Measurements from ENCODE around the gene GABRB3.

The GABRB3 gene

DNA sequence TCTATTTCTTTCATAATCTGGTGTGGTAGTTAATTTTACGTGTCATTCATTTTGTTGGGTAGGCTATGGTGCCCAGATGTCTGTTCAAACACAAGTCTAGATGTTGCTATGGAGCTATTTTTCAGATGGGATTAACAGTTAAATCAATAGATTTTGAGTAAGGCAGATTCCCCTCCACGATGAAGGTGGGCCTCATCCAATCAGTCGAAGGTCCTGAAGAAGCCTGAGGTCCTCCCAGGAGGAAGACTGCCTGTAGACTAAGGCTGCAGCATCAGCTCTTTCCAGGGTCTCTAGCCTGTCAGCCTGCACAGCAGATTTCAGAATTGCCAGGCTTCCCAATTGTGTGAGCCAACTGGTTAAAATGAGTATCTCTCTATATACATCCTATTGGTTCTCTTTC, 92.9 kb downstream of the GABRB3 start:
- Histone ChIP-seq H3K27me3 (ENCODE audit: control insufficient read depth, insufficient read depth, low read length) (no peaks in the 10 kb centered on the region), H3K4me1 (ENCODE audit: control insufficient read depth, insufficient read depth, low read length) (peaks cover 62% of the 10 kb centered on the region), H3K9me3 (ENCODE audit: control insufficient read depth, insufficient read depth, low read length) (no peaks in the 10 kb centered on the region), H3K36me3 (ENCODE audit: control insufficient read depth, insufficient read depth, low read length) (0 out of 2 replicates have a peak, but pooled peaks cover 4% of the 10 kb centered on the region), H3K4me3 (ENCODE audit: low read depth, low read length) (no peak overlapping the region), H3K9ac (ENCODE audit: low read depth, low read length) (no peak overlapping the region), H3K27ac (ENCODE audit: low read depth, low read length) (no peak overlapping the region)

DNA sequence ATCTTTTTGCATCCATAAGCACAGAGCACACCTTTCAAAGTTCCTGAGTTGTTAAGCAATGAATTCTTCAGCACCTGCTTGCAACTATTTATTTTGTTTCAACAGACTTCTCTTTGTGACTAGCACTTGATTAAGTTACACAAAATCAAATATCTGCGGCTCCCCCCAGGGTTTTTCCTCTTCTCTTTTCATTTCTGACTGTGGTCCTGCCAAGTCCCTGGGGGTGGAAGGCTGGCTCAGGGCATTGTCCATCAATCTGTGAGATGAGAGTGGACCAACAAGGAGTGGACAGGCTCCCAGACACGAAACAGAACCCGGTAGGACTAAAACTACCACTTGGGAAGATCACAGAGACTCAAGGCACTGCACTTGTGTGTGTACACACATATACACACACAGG, 96.8 kb downstream of the GABRB3 start:
- no peaks in the 10 kb centered on the region for H3K9me3 ChIP-seq (ENCODE audit: control insufficient read depth, insufficient read depth, low read length)
- no peak overlapping the region for H3K9ac ChIP-seq (ENCODE audit: low read depth, low read length)
- peaks cover 46% of the 10 kb centered on the region for H3K4me1 ChIP-seq (ENCODE audit: control insufficient read depth, insufficient read depth, low read length)
- H3K36me3 ChIP-seq (ENCODE audit: control insufficient read depth, insufficient read depth, low read length): 0 out of 2 replicates have a peak, but pooled peaks cover 4% of the 10 kb centered on the region
- H3K4me3 ChIP-seq (ENCODE audit: low read depth, low read length): no peak overlapping the region
- no peaks in the 10 kb centered on the region for H3K27me3 ChIP-seq (ENCODE audit: control insufficient read depth, insufficient read depth, low read length)
- H3K27ac ChIP-seq (ENCODE audit: low read depth, low read length): no peak overlapping the region

DNA sequence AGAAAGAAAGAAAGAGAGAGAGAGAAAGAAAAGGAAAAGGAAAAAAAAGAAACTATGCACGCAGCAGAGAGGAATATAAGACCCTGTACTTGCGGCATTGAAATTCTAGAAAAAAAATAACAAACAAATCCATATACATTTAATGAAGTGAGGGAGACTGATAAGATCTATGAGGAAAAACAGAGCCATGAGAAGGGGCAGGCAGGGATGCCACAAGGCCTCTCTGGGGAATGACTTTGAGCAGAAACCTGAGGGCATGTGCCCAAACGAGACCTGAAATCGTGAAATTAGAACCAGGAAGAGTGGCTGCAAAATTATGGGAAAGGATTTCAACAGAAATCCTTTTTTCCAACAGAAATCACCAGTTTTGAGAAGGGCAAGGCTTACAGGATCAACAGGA, 98.4 kb downstream of the GABRB3 start:
- no peak overlapping the region for H3K9ac ChIP-seq (ENCODE audit: low read depth, low read length)
- H3K27ac ChIP-seq (ENCODE audit: low read depth, low read length): no peak overlapping the region
- H3K4me1 ChIP-seq (ENCODE audit: control insufficient read depth, insufficient read depth, low read length): peaks cover 42% of the 10 kb centered on the region
- no peaks in the 10 kb centered on the region for H3K36me3 ChIP-seq (ENCODE audit: control insufficient read depth, insufficient read depth, low read length)
- H3K4me3 ChIP-seq (ENCODE audit: low read depth, low read length): no peak overlapping the region
- no peaks in the 10 kb centered on the region for H3K9me3 ChIP-seq (ENCODE audit: control insufficient read depth, insufficient read depth, low read length)
- no peaks in the 10 kb centered on the region for H3K27me3 ChIP-seq (ENCODE audit: control insufficient read depth, insufficient read depth, low read length)

DNA sequence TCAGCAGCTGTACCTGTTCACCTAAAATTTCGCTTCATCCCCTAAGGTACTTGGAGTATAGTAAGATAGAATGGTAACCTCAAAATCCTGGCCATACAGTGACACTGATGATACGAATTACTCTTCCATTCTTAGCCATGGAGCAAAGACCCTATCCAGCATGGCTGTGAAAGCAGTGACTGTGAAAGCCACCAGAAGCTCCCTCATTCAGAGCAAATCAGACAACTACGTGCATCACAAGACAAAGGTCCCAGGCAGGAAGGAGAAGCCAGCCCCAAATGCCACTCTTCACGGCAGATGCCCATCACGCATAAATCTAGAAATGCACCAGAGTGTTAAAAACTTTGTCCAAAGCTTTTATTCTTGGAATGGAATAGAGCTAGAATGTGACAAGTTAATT, 99.4 kb downstream of the GABRB3 start:
- H3K4me1 ChIP-seq (ENCODE audit: control insufficient read depth, insufficient read depth, low read length): peaks cover 37% of the 10 kb centered on the region
- H3K27ac ChIP-seq (ENCODE audit: low read depth, low read length): no peak overlapping the region
- no peaks in the 10 kb centered on the region for H3K9me3 ChIP-seq (ENCODE audit: control insufficient read depth, insufficient read depth, low read length)
- H3K4me3 ChIP-seq (ENCODE audit: low read depth, low read length): no peak overlapping the region
- H3K36me3 ChIP-seq (ENCODE audit: control insufficient read depth, insufficient read depth, low read length): no peaks in the 10 kb centered on the region
- no peaks in the 10 kb centered on the region for H3K27me3 ChIP-seq (ENCODE audit: control insufficient read depth, insufficient read depth, low read length)
- no peak overlapping the region for H3K9ac ChIP-seq (ENCODE audit: low read depth, low read length)

DNA sequence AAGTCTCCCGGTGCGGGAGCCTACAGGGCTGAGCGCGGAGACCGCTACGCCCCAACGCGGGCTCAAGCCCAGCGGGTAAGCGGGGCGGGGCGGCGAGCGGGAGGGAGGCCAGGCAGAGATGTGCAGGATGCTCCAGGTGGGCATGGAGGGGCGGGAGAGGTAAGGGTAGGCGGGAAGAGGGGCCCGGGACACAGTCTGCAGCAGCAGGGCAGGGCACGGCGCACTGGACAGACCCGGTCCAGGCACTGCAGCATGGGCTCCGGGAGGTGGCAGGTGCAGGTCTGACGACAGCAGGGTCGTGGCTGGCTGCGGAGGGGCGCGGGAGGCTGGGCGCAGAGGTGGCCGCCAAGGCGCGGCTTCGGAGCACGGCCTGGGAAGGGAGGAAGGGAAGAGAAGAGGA, 102.8 kb downstream of the GABRB3 start:
- Histone ChIP-seq H3K36me3 (ENCODE audit: control insufficient read depth, insufficient read depth, low read length) (no peaks in the 10 kb centered on the region), H3K27me3 (ENCODE audit: control insufficient read depth, insufficient read depth, low read length) (no peaks in the 10 kb centered on the region), H3K4me3 (ENCODE audit: low read depth, low read length) (no peak overlapping the region), H3K9me3 (ENCODE audit: control insufficient read depth, insufficient read depth, low read length) (no peaks in the 10 kb centered on the region), H3K27ac (ENCODE audit: low read depth, low read length) (no peak overlapping the region), H3K9ac (ENCODE audit: low read depth, low read length) (no peak overlapping the region), H3K4me1 (ENCODE audit: control insufficient read depth, insufficient read depth, low read length) (peaks cover 35% of the 10 kb centered on the region)

DNA sequence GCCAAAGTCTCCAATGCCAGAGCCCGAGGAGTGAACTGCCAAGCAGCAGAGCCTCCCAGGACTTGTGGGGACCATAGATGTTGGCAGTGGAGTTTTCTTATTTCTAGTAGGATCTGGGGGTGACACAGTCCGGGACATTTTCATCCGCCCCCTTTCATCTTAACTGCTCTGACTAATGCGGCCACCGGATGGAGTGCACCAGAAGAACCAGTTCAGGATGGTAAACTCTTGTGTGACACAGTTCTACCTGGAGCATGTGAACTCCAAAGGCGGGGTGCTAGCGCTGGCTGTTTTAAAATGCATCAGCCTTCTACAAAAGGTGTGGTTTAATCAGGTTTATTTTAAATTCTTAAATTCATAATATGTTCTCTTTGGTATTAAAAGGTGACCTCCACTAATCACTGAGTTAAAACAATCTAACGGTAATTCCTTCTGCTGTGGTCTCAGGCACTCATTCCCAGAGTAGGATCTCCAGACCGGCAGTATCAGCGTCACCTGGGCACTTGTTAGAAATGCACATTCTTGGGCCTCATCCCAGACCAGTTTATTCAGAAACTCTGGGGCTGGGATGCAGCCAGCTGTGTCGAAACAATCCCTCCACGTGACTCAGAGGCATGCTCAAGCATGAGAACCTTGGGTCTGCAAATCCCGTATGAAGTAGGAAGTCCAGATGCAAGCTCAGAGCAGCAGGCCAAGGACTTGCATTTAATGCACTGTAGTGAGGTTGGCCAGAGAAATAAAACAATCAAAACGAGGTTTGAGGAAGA, 105.5 kb downstream of the GABRB3 start:
- Histone ChIP-seq H3K27me3 (ENCODE audit: control insufficient read depth, insufficient read depth, low read length) (no peaks in the 10 kb centered on the region), H3K4me3 (ENCODE audit: low read depth, low read length) (no peak overlapping the region), H3K9me3 (ENCODE audit: control insufficient read depth, insufficient read depth, low read length) (no peaks in the 10 kb centered on the region), H3K27ac (ENCODE audit: low read depth, low read length) (no peak overlapping the region), H3K4me1 (ENCODE audit: control insufficient read depth, insufficient read depth, low read length) (peaks cover 41% of the 10 kb centered on the region), H3K36me3 (ENCODE audit: control insufficient read depth, insufficient read depth, low read length) (no peaks in the 10 kb centered on the region), H3K9ac (ENCODE audit: low read depth, low read length) (no peak overlapping the region)

DNA sequence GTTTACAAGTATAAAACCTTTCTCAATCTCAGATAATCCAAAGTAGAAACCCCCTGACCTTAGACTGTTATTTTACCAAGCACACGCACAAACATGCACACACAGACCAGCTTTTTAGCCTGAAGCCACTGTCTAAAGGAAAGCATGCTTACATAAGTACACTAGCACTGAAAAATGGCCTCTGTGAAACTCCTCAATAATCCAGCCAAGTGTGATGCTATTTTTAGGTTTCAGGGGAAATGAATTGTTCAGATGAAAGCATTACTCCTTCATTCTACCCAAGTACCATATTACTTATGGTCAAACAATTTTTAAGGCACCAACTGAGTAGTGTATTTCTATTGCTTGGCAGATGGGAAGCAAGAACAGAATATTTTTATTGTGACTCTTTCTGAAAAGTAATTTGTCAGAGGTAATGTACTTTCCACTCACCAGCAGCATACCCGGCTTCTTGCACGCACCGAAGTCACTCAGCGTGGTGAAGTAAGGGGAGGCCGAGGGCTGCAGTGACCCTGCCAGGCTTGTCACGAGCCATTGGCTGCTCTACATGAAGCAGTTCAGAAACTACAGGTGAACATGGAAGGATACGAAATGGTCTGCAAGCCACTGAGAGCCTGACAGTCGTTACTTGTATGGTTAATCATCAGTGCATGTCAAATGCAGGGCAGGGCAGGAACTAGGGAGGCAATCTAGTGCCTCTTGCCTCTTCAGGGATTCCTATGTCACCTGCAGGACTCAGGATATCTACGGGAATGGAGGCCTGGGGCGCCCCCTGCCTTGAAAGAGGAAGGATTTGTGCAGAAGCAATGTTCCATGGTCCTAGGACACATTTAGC, 106.7 kb downstream of the GABRB3 start:
- Histone ChIP-seq H3K9ac (ENCODE audit: low read depth, low read length) (no peak overlapping the region), H3K27ac (ENCODE audit: low read depth, low read length) (no peak overlapping the region), H3K4me3 (ENCODE audit: low read depth, low read length) (no peak overlapping the region), H3K27me3 (ENCODE audit: control insufficient read depth, insufficient read depth, low read length) (no peaks in the 10 kb centered on the region), H3K36me3 (ENCODE audit: control insufficient read depth, insufficient read depth, low read length) (no peaks in the 10 kb centered on the region), H3K4me1 (ENCODE audit: control insufficient read depth, insufficient read depth, low read length) (peaks cover 33% of the 10 kb centered on the region), H3K9me3 (ENCODE audit: control insufficient read depth, insufficient read depth, low read length) (no peaks in the 10 kb centered on the region)

DNA sequence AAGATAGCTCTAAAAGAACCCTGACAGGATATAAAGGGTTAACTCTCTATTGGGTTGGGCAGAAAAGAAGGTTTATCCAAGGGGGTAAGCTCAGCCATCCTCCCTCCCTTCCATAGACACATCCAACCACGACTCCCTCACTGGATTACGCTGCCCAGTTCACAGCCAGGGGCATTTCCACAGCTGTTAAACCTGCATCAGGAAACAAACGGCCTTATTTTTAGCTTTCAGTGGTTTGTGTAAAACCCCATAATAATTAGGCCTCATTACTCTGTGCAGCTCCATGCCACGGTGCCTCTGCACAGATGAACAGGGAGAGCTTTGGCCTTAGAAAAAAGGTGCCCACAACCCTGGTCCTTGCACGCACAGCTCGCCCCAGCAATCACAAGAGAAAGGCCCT, 110.6 kb downstream of the GABRB3 start:
- peaks cover 40% of the 10 kb centered on the region for H3K4me1 ChIP-seq (ENCODE audit: control insufficient read depth, insufficient read depth, low read length)
- H3K4me3 ChIP-seq (ENCODE audit: low read depth, low read length): no peak overlapping the region
- no peaks in the 10 kb centered on the region for H3K9me3 ChIP-seq (ENCODE audit: control insufficient read depth, insufficient read depth, low read length)
- H3K27me3 ChIP-seq (ENCODE audit: control insufficient read depth, insufficient read depth, low read length): no peaks in the 10 kb centered on the region
- H3K9ac ChIP-seq (ENCODE audit: low read depth, low read length): no peak overlapping the region
- no peak overlapping the region for H3K27ac ChIP-seq (ENCODE audit: low read depth, low read length)
- no peaks in the 10 kb centered on the region for H3K36me3 ChIP-seq (ENCODE audit: control insufficient read depth, insufficient read depth, low read length)

DNA sequence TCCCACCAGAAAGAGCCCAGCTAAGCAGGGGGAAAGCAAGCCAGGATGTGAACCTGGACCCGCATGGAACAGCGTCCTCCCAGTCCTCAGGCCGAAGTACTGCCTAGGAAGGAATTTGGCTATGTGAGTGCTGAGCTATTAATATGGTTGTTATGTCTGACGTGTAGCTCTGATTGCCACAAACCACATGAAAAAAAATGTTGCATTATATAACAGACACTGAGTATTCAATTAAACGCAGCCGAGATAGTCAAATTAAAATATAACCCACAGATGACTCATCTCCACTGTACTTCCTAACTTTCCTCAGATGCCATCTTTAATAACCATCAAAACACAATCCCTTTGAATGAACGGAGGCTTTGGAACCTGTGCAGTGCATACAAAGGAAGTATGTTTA, 111.1 kb downstream of the GABRB3 start:
- Histone ChIP-seq H3K4me1 (ENCODE audit: control insufficient read depth, insufficient read depth, low read length) (peaks cover 39% of the 10 kb centered on the region), H3K4me3 (ENCODE audit: low read depth, low read length) (no peak overlapping the region), H3K9ac (ENCODE audit: low read depth, low read length) (no peak overlapping the region), H3K27ac (ENCODE audit: low read depth, low read length) (no peak overlapping the region), H3K9me3 (ENCODE audit: control insufficient read depth, insufficient read depth, low read length) (no peaks in the 10 kb centered on the region), H3K27me3 (ENCODE audit: control insufficient read depth, insufficient read depth, low read length) (no peaks in the 10 kb centered on the region), H3K36me3 (ENCODE audit: control insufficient read depth, insufficient read depth, low read length) (0 out of 2 replicates have a peak, but pooled peaks cover 2% of the 10 kb centered on the region)

DNA sequence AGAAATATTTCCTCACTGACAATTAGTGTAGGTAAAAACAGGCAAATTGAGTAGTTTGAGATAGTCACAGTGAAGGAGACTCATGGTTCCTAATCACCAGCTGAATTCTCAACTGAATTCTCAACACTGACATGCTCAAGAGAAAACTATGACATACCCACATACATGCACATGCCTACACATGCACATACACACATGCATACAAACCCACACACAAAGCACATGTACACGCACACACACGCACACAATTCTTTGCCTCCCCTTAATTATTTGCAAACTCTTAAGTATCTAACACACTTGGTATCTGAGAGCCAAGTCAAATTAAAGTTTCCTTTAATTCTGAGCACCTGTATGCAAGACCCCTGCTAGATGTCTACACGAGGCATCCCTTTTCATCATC, 111.8 kb downstream of the GABRB3 start:
- H3K4me1 ChIP-seq (ENCODE audit: control insufficient read depth, insufficient read depth, low read length): peaks cover 37% of the 10 kb centered on the region
- no peak overlapping the region for H3K4me3 ChIP-seq (ENCODE audit: low read depth, low read length)
- H3K9me3 ChIP-seq (ENCODE audit: control insufficient read depth, insufficient read depth, low read length): no peaks in the 10 kb centered on the region
- no peaks in the 10 kb centered on the region for H3K27me3 ChIP-seq (ENCODE audit: control insufficient read depth, insufficient read depth, low read length)
- H3K27ac ChIP-seq (ENCODE audit: low read depth, low read length): no peak overlapping the region
- no peak overlapping the region for H3K9ac ChIP-seq (ENCODE audit: low read depth, low read length)
- H3K36me3 ChIP-seq (ENCODE audit: control insufficient read depth, insufficient read depth, low read length): 0 out of 2 replicates have a peak, but pooled peaks cover 2% of the 10 kb centered on the region

DNA sequence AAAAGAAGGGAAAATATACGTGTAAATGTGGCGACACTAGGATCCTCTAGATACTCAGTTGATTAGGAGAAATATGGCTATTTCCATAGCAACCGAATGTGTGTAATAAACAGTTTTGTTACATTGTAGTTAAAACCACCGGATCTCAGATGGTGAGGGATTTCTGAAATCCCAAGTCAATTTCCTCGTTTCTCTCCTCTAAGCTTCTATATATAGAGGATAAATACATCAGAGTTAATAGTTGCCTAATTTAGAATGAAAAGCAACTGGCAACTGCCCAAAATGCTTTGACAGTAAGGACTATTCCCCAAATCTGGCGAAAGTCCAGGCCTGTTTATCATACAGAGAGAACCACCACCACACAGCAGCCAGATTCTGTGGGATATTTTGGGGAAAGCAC, 112.6 kb downstream of the GABRB3 start:
- H3K9ac ChIP-seq (ENCODE audit: low read depth, low read length): no peak overlapping the region
- H3K4me3 ChIP-seq (ENCODE audit: low read depth, low read length): no peak overlapping the region
- H3K4me1 ChIP-seq (ENCODE audit: control insufficient read depth, insufficient read depth, low read length): peaks cover 31% of the 10 kb centered on the region
- 0 out of 2 replicates have a peak, but pooled peaks cover 2% of the 10 kb centered on the region for H3K36me3 ChIP-seq (ENCODE audit: control insufficient read depth, insufficient read depth, low read length)
- H3K27me3 ChIP-seq (ENCODE audit: control insufficient read depth, insufficient read depth, low read length): no peaks in the 10 kb centered on the region
- no peak overlapping the region for H3K27ac ChIP-seq (ENCODE audit: low read depth, low read length)
- H3K9me3 ChIP-seq (ENCODE audit: control insufficient read depth, insufficient read depth, low read length): no peaks in the 10 kb centered on the region

Measured in HUES48 (cell line).